ENCODE measurements around the gene ZNF444.
A peak's percentile ranks its signal among the peaks of the same experiment; 100 is the strongest.
"Not testable (repeated sequence)": the region's sequence is repeated elsewhere in the genome, so short reads cannot be mapped to it uniquely, and the experiment has no call there.

Gene ZNF444

GRCh38 chr19:56140583-56141416, at the start of gene ZNF444:
TSS of gene ZNF444 (plus strand) at chr19:56141287. CDS start at chr19:56146912, 5,625 bp downstream.
- DNase-seq: peak; percentile 98

- DNase-seq: peak; percentile 64
Observed at GRCh38 chr19:56091751-56092546, 49.1 kb upstream of the ZNF444 start.

- DNase-seq: no peak
Observed at GRCh38 chr19:56092685-56093631, 48.1 kb upstream of the ZNF444 start.

DNA sequence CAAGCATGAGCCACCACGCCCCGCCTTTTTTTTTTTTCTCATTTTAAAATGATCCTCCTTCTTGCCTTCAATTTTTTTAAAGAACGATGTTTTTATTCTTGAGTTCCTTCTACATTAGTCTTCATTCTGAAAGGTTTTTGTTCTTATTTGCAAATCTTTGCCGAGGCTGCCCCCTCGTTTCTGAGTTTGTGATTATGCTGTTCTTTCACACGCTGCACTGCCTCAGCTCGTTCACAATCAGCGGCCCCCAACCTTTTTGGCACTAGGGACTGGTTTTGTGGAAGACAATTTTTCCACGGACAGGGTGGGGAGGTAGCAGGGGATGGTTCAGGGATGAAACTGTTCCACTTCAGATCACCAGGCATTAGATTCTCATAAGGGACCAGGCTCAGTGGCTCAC, 46.6 kb upstream of the ZNF444 start:
- DNase-seq: no peak

GRCh38 chr19:56096665-56097064, 44.4 kb upstream of the ZNF444 start:
- DNase-seq: no peak

- no peak for DNase-seq
Observed at GRCh38 chr19:56097306-56097705, 43.8 kb upstream of the ZNF444 start.

- no peak for DNase-seq
Observed at GRCh38 chr19:56097776-56098175, 43.3 kb upstream of the ZNF444 start.

GRCh38 chr19:56098237-56098636, 42.9 kb upstream of the ZNF444 start:
- not testable (repeated sequence) for DNase-seq

DNA sequence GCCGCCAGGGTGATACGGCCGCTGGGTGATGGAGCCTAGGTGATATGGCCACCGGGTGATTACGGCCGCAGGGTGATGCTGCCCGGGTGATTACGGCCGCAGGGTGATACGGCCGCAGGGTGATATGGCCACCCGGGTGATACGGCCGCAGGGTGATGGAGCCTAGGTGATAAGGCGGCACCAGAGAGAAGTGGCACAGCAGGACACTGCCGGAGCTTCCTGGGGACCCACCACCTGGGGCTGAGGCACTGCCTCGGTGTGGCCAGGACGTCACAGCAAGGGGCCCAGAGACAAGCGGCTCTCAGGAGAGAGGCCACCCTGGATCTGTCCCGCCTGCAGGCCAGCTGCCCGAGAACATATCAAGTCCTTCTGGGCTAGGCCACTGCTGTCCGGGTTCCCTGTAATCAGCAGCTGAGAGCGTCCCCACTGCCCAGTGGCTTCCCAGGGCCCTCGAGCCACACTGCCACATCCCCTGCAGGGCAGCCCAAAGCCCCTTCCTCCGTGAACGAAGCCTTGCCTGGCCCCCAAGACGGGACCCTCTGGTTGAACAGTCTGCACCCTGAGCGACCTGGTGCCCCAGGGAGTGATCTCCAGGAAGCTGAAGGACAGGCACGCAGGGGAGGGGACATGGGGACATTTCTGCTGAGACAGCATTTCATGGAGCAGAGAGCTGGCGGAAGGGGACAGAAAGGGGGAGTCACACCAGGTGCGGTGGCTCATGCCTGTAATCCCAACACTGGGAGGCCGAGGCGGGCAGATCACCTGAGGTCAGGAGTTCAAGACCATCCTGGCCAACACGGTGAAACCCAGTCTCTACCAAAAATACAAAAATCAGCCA, 42.1 kb upstream of the ZNF444 start:
- DNase-seq: no peak

- DNase-seq: no peak
Observed at GRCh38 chr19:56099638-56100539, 41.2 kb upstream of the ZNF444 start.

DNA sequence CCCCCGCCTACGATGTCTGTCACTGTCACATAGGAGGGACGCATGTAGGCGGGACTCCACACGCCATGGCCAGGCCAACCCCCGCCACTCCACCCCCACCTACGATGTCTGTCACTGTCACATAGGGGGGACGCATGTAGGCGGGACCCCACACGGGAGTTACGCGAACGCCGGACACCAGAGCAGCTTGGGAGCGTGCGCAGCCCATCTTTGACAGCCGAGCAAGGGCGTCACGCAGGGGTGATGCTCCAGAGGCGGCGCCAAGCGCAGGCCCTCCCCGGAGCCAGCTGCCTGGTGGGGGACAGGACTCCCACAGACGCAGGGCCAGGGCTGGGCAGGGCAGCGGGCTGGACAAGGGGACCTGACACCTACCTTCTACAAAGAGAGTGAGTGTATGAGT, 40.0 kb upstream of the ZNF444 start:
- DNase-seq: no peak

- no peak for DNase-seq
Observed at GRCh38 chr19:56101746-56102535, 39.1 kb upstream of the ZNF444 start.

DNA sequence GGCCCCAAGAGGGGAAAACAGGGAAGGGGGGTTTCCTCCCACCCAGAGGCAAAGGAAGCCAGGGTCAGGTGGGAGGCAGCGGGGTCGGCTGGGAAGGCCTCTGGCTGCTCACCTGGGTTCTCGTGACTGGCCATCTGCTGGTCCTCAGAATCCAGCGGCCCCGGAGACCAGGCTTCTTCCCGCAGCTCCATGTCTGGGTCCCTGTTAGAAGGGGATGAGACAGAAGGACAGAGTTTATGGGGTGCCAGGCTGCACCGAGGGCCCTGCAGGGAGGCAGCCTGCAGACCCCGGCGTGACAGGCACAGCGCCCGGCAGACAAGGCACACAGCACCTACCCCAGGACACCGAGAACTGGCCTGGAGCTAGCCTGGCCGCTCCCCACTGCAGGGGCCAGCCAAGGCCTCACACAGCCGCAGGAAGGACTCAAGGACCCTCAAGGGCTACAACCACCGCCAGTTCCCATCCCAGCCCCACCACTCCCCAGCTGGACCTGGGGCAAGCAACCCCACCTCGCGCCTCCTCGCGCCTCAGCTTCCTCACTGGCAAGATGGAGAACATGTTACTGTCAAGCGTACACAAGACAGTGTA, 38.0 kb upstream of the ZNF444 start:
- no peak for DNase-seq

DNA sequence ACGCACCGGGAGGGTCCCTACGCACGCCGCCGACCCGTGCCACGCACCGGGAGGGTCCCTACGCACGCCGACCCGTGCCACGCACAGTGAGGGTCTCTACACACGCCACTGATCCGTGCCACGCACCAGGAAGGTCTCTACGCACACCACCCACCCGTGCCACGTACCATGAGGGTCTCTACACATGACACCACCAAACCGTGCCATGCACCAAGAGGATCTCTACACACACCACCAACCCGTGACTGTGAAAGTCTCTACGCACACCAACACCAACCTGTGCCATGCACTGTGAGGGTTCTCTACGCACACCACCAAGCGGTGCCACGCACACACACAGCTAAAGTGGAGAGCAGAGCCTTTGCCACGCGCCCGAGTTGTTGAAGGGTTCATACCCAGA, 36.7 kb upstream of the ZNF444 start:
- no peak for DNase-seq

- DNase-seq: peak; percentile 58
Observed at GRCh38 chr19:56105090-56105701, 35.9 kb upstream of the ZNF444 start.

GRCh38 chr19:56105831-56106396, 35.2 kb upstream of the ZNF444 start:
- DNase-seq: not testable (repeated sequence)

DNA sequence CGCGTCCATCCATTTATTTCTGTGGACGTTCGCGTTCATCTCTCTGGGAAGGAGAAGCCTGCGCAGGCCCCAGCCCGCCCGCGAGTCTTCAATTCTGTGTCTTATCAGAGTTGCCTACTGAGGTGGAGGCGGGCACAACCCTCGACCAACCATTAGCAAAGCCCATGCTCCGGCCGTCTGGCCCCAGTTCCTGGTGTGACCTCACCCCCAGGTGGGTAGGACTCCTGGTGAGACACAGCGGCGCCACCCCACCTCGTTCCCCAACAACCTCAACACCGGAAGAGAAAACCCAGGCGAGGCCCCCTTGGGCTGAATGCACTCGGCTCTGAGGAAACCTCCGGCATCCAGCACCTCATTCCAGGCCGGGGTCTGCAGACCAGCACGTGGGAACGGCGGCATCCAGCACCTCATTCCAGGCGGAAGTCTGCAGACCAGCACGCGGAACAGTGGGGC, 34.7 kb upstream of the ZNF444 start:
- DNase-seq: no peak

GRCh38 chr19:56106993-56107392, 34.1 kb upstream of the ZNF444 start:
- DNase-seq: no peak
